Measurements from ENCODE around the gene KCNQ1. TPM values are rescaled to one million over a fixed set of nuclear protein-coding genes. Genes with fewer than 3 reads are reported as not detected.

The KCNQ1 gene
- total RNA-seq, 4 donors from 2014 or later = 2.6 to 12.7 (median 4.9) TPM

- WGBS, 2 donors (ENCODE audit: low coverage in 1 of 2) = 48% methylated on average over 5 of the region's 16 CpGs; no CpG with 5 or more reads in 1 of the 2 donors
- ATAC-seq = no peak
- Histone ChIP-seq H3K36me3 (no peaks in the 10 kb centered on the region), H3K27ac (no peak overlapping the region), H3K4me1 (peaks cover 0 to 31% (median 3%) of the 10 kb centered on the region in 3 donors), H3K4me3 (no peak overlapping the region), H3K9me3 (peaks cover 0 to 7% (median 0%) of the 10 kb centered on the region in 3 donors), H3K27me3 (no peaks in the 10 kb centered on the region)
- TF ChIP-seq POLR2A (IDR thresholded peaks at IDR 0.05) (no peak), POLR2AphosphoS5 (IDR thresholded peaks at IDR 0.05) (no peak), EP300 (IDR thresholded peaks at IDR 0.05) (no peak)
- TF ChIP-seq, protein P1, sequence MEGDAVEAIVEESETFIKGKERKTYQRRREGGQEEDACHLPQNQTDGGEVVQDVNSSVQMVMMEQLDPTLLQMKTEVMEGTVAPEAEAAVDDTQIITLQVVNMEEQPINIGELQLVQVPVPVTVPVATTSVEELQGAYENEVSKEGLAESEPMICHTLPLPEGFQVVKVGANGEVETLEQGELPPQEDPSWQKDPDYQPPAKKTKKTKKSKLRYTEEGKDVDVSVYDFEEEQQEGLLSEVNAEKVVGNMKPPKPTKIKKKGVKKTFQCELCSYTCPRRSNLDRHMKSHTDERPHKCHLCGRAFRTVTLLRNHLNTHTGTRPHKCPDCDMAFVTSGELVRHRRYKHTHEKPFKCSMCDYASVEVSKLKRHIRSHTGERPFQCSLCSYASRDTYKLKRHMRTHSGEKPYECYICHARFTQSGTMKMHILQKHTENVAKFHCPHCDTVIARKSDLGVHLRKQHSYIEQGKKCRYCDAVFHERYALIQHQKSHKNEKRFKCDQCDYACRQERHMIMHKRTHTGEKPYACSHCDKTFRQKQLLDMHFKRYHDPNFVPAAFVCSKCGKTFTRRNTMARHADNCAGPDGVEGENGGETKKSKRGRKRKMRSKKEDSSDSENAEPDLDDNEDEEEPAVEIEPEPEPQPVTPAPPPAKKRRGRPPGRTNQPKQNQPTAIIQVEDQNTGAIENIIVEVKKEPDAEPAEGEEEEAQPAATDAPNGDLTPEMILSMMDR (IDR thresholded peaks at IDR 0.05) = no peak
Measured at GRCh38 chr11:2703363-2704141, 258.7 kb downstream of the KCNQ1 start.

DNA sequence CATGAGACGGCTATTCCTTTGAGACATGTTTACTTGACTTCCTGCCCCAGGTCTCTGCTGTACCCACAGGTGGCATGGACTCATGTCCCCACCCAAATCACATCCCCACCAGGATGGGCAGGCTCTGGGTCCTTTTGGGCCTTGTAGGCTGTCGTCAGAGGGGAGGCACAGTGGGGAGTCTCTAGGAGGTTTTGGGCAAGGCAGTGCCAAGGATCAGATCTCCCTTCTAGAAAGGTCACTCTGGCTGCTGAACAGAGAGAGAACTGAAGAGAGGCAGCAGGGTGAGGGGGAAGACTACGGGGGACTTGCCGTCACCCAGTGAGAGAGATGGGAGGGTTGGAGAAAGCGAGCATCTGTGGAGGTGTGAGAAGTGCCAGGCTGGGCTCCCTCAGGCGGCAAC lies 259.5 kb downstream of the KCNQ1 start:
- no peak overlapping the region for H3K4me3 ChIP-seq
- H3K27ac ChIP-seq = no peak overlapping the region
- no peaks in the 10 kb centered on the region for H3K36me3 ChIP-seq
- ATAC-seq = no peak
- peaks cover 0 to 7% (median 0%) of the 10 kb centered on the region in 3 donors for H3K9me3 ChIP-seq
- H3K4me1 ChIP-seq = peaks cover 0 to 39% (median 4%) of the 10 kb centered on the region in 3 donors
- 76 to 98% methylated on average over 2 to 5 of the region's 6 CpGs for WGBS, 2 donors (ENCODE audit: low coverage in 1 of 2)
- no peaks in the 10 kb centered on the region for H3K27me3 ChIP-seq
- TF ChIP-seq POLR2A (IDR thresholded peaks at IDR 0.05) (no peak), POLR2AphosphoS5 (IDR thresholded peaks at IDR 0.05) (no peak), EP300 (IDR thresholded peaks at IDR 0.05) (no peak)
- TF ChIP-seq, protein P1 (IDR thresholded peaks at IDR 0.05) = no peak

- WGBS, 2 donors (ENCODE audit: low coverage in 1 of 2) = no CpG with 5 or more reads among the region's 14 CpGs
Measured at GRCh38 chr11:2704896-2705606, 260.2 kb downstream of the KCNQ1 start.

GRCh38 chr11:2706321-2706720 lies 261.5 kb downstream of the KCNQ1 start:
- WGBS, 2 donors (ENCODE audit: low coverage in 1 of 2) = no CpG with 5 or more reads among the region's 1 CpG
- Histone ChIP-seq H3K27me3 (no peaks in the 10 kb centered on the region), H3K27ac (no peak overlapping the region), H3K36me3 (no peaks in the 10 kb centered on the region), H3K9me3 (peaks cover 0 to 7% (median 0%) of the 10 kb centered on the region in 3 donors), H3K4me1 (peaks cover 0 to 37% (median 4%) of the 10 kb centered on the region in 3 donors), H3K4me3 (no peak overlapping the region)
- TF ChIP-seq, protein P1 (IDR thresholded peaks at IDR 0.05) = no peak
- TF ChIP-seq EP300 (IDR thresholded peaks at IDR 0.05) = no peak
- no peak for TF ChIP-seq POLR2AphosphoS5 (IDR thresholded peaks at IDR 0.05)
- no peak for TF ChIP-seq POLR2A (IDR thresholded peaks at IDR 0.05)
- no peak for ATAC-seq

More at GRCh38 chr11:2704896-2705606, 260.2 kb downstream of the KCNQ1 start:
- H3K36me3 ChIP-seq = no peaks in the 10 kb centered on the region
- no peaks in the 10 kb centered on the region for H3K27me3 ChIP-seq
- no peak overlapping the region for H3K27ac ChIP-seq
- no peak for TF ChIP-seq POLR2A (IDR thresholded peaks at IDR 0.05)
- no peak for TF ChIP-seq EP300 (IDR thresholded peaks at IDR 0.05)
- TF ChIP-seq, protein P1 (IDR thresholded peaks at IDR 0.05) = no peak
- no peak for TF ChIP-seq POLR2AphosphoS5 (IDR thresholded peaks at IDR 0.05)
- ATAC-seq = no peak
- H3K9me3 ChIP-seq = peaks cover 0 to 7% (median 0%) of the 10 kb centered on the region in 3 donors
- peaks cover 0 to 46% (median 4%) of the 10 kb centered on the region in 3 donors for H3K4me1 ChIP-seq
- no peak overlapping the region for H3K4me3 ChIP-seq

All from gastroesophageal sphincter (tissue), 4 donors.